Measurements from ENCODE around the gene QSOX2.
A peak's percentile ranks its signal among the peaks of the same experiment; 100 is the strongest.

Gene QSOX2, protein sequence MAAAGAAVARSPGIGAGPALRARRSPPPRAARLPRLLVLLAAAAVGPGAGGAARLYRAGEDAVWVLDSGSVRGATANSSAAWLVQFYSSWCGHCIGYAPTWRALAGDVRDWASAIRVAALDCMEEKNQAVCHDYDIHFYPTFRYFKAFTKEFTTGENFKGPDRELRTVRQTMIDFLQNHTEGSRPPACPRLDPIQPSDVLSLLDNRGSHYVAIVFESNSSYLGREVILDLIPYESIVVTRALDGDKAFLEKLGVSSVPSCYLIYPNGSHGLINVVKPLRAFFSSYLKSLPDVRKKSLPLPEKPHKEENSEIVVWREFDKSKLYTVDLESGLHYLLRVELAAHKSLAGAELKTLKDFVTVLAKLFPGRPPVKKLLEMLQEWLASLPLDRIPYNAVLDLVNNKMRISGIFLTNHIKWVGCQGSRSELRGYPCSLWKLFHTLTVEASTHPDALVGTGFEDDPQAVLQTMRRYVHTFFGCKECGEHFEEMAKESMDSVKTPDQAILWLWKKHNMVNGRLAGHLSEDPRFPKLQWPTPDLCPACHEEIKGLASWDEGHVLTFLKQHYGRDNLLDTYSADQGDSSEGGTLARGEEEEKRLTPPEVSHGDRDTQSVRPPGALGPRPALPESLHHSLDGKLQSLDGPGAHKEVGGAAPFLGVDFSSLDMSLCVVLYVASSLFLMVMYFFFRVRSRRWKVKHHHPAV

GRCh38 chr9:136245219-136246150 is at the start of gene QSOX2:
QSOX2 (minus strand) TSS chr9:136245812; CDS start chr9:136245803, 9 bp downstream.
- DNase-seq (ENCODE audit: low spot score): peak; percentile 89

DNA sequence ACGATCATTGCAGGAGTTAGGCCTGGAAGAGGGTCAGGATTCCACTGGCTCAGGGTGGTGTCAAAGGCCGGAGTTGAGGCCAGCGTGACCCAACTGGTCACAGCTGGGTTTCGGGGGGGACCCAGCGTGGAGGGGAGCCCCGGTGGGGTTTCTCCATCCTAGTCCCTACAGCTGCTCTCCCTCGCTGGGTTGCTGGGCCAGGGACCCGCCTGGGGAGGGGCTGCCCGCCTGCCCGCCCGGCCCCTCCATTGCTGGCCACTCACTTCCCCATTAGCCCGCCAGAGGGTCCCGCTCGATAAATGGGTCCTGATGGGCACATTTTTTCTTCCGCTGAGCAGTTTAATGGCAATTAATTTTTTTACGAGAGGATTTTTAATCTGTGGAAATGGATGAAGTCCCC is 49.4 kb upstream of the QSOX2 start:
- no peak for DNase-seq (ENCODE audit: low spot score)

DNA sequence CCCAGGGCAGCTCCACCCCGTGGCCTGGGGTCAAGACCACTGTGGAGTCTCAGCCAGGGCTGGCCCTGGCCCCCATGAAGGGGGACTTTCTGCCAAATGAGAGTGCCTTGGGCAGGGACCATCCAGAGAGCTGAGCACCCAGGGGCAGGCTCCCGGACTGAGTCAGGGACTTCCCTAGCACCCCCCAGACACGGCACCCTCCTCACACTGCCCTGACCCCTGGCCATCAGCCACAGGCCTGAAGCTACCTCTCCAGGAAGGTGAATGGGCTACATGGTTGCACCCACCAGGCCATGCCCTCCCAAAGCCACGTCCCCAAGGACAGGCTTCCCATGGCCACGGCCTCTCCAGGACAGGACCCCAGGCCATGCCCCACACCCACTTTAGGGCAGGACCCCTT is 48.8 kb upstream of the QSOX2 start:
- no peak for DNase-seq (ENCODE audit: low spot score)

GRCh38 chr9:136293476-136294077 is 48.0 kb upstream of the QSOX2 start:
- no peak for DNase-seq (ENCODE audit: low spot score)

- DNase-seq (ENCODE audit: low spot score): no peak
These were observed 47.2 kb upstream of the QSOX2 start for GRCh38 chr9:136292591-136293448.

DNA sequence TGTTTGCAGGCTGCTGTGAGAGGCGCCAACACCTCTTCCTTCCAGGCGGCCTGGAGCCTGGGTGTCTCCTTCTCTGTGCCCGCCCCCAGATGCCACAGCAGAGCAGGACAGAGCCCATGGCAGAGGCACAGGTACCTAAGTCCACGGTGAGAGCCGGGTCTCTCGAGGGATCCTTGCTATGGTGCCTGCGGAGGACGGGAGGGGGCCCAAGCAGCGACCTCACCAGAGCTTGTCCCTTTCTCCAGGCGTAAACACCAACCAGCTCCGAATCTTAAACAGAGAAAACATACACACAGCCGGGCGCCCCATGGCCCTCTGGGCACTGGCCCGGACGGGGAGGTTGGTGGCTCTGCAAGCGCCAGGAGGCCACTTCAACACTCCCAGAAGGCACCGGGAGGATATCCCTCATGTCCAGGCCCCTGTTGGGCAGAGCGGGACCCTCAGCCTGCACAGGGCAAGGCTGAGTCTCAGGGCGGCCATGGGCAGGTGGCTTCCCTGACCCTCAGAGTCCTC is 46.5 kb upstream of the QSOX2 start:
- DNase-seq (ENCODE audit: low spot score): no peak

DNA sequence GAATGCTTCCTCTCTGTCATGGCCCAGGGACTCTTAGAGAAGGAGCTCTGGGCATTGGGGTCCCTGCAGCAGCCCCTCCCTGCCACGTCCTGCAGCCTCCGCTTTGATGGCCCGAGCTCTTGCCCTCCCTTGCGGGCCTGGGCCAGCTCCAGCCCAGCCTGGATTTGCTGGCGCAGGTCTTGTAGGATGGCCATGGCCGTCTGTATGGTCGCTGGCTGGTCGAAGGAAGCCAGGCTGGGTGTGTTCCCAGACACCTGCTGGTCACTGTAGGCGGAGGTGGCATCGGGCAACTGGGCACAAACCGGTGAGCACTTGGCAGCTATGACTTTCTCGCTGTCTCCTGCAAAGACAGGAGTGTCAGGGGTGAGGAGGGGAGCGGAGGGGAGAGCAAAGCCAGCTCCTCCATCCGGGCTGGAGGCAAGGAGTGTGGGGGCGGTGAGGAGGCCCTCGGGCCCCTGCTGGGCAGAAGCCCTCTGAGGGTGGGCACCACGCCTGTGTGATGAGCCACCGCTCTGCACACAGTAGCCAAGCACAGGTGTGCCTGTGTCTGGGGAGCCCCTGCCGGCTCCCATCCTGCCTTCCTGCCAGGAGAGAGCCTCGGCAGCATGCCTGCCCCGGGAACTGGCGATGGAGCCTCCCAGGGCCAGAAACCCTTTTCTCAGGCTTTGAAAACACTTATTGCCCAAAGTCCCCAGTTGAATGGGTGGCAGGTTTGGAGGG is 45.9 kb upstream of the QSOX2 start:
- DNase-seq (ENCODE audit: low spot score): no peak

GRCh38 chr9:136290508-136291000 is 44.9 kb upstream of the QSOX2 start:
- no peak for DNase-seq (ENCODE audit: low spot score)

DNA sequence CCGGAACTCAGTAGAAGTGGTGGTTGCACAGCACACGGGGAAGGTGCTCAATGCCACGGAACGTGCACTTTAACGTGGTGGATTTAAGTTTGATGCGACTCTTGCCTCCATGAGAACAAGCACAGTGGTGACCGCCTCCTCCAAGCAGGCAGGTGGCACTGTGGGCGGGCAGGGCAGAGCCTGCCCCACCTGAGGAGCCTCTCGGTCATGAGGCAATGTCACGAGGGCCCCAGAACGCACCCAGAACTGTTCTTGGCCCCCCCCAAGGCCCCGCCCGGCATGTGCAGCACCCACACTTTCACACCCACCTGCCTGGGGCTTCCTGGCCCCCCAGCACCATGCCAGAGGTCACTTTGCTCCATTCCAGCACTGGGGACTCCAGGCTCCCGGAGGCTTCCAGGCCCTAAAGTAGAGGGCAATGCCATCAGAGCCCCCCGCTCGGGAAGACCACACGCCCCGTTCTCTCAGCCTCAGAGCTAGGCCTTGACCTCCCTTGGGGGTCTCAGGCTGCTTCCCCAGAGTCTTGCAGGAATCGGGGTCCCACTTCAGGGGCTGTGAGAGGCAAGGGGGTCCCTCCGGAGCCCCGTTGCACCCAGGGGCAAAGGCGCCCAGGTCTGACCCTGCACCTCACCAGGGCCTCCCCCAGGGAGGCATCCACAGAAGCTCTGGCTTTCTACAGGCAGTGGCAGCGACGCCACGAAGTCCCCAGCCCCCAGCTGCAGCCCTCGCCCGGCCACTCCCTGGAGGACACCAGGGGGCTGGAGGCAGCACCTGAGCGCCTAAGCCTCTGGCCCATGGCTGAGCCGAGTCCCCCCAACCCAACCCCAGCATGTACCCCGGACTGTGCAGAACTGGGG is 44.3 kb upstream of the QSOX2 start:
- DNase-seq (ENCODE audit: low spot score): no peak

GRCh38 chr9:136287960-136288753 is 42.5 kb upstream of the QSOX2 start:
- no peak for DNase-seq (ENCODE audit: low spot score)

DNA sequence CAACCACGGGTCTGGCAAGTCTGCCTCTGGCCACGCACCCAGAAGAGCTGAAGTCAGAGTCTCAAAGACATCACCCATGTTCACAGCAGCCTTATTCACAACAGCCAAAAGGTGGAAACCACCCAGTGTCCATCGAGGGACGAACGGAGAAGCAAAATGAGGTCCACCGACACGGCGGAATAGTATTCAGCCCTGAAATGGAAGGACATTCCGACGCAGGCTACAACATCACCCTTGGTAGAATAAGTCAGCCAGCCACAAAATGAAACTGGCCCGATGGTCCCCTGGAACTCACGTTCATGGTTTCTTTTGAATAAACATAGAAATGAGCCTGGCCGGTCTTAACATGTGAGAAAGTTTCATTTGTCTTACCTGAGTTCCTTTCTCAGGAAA is 41.4 kb upstream of the QSOX2 start:
- DNase-seq (ENCODE audit: low spot score): no peak

DNA sequence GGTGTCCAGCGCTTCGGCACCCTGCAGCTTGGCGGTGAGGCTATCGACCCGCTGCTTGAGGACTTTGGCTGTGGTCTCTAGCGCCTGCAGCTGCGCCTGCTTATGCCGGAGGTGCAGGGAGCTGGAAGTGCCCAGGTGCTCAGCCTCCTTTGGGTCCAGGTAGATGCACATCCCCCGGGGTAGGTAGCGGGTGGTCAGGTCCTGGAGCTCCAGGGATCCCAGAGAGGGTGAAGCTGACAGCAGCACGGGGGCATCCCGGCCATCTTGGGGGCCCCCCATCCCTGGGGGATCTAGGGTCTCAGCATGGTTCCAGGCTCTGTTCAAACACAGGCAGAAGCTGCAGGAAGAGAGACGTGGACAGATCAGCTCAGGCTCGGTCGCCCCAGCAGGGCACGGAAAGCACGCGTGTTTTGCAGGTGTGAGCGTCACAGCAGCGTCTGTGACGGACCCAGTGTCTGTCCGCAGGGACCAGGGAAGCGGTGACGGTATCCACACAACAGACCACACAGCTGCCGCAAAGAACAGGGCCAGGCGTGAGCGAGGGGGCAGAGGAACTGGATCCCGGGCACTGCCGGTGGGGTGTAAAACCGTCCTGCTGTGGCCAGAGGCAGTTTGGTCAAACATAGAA is 40.9 kb upstream of the QSOX2 start:
- DNase-seq (ENCODE audit: low spot score): no peak

DNA sequence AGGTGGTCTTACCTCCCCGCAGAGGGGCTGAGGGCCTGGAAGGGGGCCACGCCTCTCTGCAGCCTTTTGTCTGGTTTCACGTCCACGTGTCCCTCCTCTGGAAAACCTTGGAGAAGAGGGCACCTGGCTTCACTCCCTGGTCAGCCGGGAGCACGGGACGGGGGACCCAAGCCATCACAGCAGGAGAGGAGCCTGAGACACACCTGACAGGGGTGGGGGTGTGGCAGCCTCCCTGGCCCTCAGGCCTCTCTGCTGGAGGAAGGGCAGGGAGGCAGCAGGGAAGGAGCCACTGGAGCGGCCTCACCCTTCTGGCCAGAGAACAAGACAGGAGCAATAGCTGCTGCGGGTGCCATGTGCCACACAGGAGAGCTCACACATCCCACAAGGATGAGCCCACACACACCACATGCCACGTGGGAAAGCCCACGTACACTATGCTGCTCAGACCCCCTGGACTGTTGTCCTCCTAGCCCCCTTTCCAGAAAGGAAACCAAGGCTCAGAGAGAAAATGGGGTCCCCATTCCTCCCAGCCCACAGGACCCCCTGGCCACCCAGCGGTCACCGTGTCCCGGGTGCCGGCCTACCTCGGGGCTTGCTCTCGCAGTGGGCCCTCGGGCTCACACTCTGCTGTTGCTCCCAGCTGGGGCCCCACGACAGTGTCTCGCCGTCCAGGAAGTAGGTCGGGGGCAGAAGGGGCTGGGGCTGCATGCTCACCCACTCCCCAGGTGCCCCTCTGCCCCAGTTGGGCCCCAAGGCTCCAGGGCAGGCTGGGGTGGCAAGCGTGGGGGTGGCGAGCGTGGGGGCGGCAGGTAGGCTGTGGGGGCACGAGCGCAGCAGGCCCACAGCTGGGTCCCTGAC is 40.1 kb upstream of the QSOX2 start:
- no peak for DNase-seq (ENCODE audit: low spot score)

DNA sequence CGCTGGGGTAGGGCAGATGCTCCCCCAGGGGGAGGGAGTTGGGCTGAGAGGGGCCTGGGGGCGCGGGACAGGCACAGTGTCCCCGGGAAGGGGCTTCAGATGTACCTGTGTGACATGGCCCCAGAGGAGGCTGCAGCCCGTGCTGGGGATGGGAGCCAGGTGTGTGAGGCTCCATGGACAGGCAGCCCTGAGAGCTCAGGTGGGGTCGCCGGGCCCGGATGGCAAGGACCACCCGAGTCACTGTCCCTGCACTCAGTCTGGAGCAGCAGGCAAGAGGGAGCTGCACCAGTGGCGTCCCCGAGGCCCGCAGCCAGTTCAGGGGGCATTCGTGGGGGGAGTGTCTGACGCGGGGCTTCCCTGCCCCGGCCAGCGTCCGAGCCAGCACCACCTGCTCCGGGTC is 39.3 kb upstream of the QSOX2 start:
- no peak for DNase-seq (ENCODE audit: low spot score)

DNA sequence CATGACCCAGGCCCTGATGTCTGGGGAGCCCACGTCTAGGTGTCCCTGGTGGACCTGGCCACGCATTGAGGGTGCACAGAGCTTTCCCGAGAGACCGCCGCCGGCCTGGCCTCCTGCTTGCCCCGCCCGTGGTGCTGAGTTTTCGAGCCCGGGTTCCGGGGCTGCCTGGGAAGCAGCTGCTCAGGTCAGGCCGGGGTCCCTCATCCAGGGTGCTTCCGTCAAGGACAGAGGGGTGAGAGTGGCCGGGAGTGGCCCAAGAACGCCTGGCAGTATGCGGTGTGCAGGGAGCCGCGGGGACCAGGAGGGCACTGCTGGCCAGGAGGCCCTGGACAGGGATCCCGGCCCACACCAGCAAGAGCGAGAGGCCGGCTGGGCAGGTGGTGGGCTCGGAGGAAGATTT is 38.7 kb upstream of the QSOX2 start:
- DNase-seq (ENCODE audit: low spot score): no peak
